ENCODE data around the gene EFCC1.

The EFCC1 gene

GRCh38 chr3:129038121-129038855 is 37.2 kb downstream of the EFCC1 start:
- TF ChIP-seq BACH2 (CRISPR knock-in tag; IDR thresholded peaks at IDR 0.05; ENCODE audit: borderline replicate concordance): no peak
- TF ChIP-seq TOX (CRISPR knock-in tag; IDR thresholded peaks at IDR 0.05; ENCODE audit: borderline replicate concordance): no peak
- TF ChIP-seq TCF4 (CRISPR knock-in tag; IDR thresholded peaks at IDR 0.05; ENCODE audit: borderline replicate concordance): no peak
- no peak for TF ChIP-seq PPARA (CRISPR knock-in tag; IDR thresholded peaks at IDR 0.05; ENCODE audit: borderline replicate concordance)
- TF ChIP-seq ZFP30 (CRISPR knock-in tag; IDR thresholded peaks at IDR 0.05): no peak
- no peak for TF ChIP-seq OSR1 (CRISPR knock-in tag; IDR thresholded peaks at IDR 0.05)
- no peak for TF ChIP-seq ZC3H10 (CRISPR knock-in tag; IDR thresholded peaks at IDR 0.05)
- TF ChIP-seq, protein P1, sequence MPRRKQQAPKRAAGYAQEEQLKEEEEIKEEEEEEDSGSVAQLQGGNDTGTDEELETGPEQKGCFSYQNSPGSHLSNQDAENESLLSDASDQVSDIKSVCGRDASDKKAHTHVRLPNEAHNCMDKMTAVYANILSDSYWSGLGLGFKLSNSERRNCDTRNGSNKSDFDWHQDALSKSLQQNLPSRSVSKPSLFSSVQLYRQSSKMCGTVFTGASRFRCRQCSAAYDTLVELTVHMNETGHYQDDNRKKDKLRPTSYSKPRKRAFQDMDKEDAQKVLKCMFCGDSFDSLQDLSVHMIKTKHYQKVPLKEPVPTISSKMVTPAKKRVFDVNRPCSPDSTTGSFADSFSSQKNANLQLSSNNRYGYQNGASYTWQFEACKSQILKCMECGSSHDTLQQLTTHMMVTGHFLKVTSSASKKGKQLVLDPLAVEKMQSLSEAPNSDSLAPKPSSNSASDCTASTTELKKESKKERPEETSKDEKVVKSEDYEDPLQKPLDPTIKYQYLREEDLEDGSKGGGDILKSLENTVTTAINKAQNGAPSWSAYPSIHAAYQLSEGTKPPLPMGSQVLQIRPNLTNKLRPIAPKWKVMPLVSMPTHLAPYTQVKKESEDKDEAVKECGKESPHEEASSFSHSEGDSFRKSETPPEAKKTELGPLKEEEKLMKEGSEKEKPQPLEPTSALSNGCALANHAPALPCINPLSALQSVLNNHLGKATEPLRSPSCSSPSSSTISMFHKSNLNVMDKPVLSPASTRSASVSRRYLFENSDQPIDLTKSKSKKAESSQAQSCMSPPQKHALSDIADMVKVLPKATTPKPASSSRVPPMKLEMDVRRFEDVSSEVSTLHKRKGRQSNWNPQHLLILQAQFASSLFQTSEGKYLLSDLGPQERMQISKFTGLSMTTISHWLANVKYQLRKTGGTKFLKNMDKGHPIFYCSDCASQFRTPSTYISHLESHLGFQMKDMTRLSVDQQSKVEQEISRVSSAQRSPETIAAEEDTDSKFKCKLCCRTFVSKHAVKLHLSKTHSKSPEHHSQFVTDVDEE (CRISPR knock-in tag; IDR thresholded peaks at IDR 0.05): no peak
- ATAC-seq: no peak

GRCh38 chr3:129039271-129040038 is 38.4 kb downstream of the EFCC1 start:
- TF ChIP-seq SNAI2 (CRISPR knock-in tag; IDR thresholded peaks at IDR 0.05): no peak
- TF ChIP-seq PPARA (CRISPR knock-in tag; IDR thresholded peaks at IDR 0.05; ENCODE audit: borderline replicate concordance): no peak
- no peak for TF ChIP-seq POU6F1 (CRISPR knock-in tag; IDR thresholded peaks at IDR 0.05; ENCODE audit: borderline replicate concordance, low read depth)
- TF ChIP-seq, protein P1 (CRISPR knock-in tag; IDR thresholded peaks at IDR 0.05): no peak
- TF ChIP-seq CSRNP3 (CRISPR knock-in tag; IDR thresholded peaks at IDR 0.05): no peak
- TF ChIP-seq, protein P2, sequence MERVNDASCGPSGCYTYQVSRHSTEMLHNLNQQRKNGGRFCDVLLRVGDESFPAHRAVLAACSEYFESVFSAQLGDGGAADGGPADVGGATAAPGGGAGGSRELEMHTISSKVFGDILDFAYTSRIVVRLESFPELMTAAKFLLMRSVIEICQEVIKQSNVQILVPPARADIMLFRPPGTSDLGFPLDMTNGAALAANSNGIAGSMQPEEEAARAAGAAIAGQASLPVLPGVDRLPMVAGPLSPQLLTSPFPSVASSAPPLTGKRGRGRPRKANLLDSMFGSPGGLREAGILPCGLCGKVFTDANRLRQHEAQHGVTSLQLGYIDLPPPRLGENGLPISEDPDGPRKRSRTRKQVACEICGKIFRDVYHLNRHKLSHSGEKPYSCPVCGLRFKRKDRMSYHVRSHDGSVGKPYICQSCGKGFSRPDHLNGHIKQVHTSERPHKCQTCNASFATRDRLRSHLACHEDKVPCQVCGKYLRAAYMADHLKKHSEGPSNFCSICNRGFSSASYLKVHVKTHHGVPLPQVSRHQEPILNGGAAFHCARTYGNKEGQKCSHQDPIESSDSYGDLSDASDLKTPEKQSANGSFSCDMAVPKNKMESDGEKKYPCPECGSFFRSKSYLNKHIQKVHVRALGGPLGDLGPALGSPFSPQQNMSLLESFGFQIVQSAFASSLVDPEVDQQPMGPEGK (CRISPR knock-in tag; IDR thresholded peaks at IDR 0.05; ENCODE audit: borderline replicate concordance): no peak
- no peak for TF ChIP-seq ISL1 (CRISPR knock-in tag; IDR thresholded peaks at IDR 0.05)
- peak; percentile 57 for ATAC-seq

DNA sequence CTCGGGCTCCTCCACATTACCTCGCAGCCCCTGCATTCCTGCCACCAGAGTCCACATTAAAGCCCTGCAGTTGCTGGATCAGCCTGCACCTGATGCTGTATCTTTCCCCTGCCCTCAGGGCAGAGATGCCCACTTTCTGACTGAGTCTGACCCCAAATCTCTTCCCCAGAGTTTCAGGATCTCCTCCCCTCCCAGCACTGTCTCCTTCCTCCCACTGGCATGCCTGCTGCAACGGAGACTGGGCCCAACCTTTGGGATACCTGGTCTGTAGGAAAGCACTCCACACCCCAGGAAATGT is 38.9 kb downstream of the EFCC1 start:
- no peak for TF ChIP-seq GLIS3 (CRISPR knock-in tag; IDR thresholded peaks at IDR 0.05)
- TF ChIP-seq ZFP3 (CRISPR knock-in tag; IDR thresholded peaks at IDR 0.05): no peak
- no peak for TF ChIP-seq ESRRG (CRISPR knock-in tag; IDR thresholded peaks at IDR 0.05)
- no peak for TF ChIP-seq RARB (CRISPR knock-in tag; IDR thresholded peaks at IDR 0.05)
- no peak for TF ChIP-seq OSR1 (CRISPR knock-in tag; IDR thresholded peaks at IDR 0.05)
- TF ChIP-seq SNAI2 (CRISPR knock-in tag; IDR thresholded peaks at IDR 0.05): no peak
- TF ChIP-seq ZNF70 (CRISPR knock-in tag; IDR thresholded peaks at IDR 0.05): no peak
- ATAC-seq: no peak

Measured in SK-N-SH treated with all-trans-retinoic acid at 6 μM for 48 hours (cell line).